K562 (cell line): Measurements from ENCODE around the gene PIKFYVE. TPM values are rescaled to one million over a fixed set of nuclear protein-coding genes. Genes with fewer than 3 reads are reported as not detected.
A peak's percentile ranks its signal among the peaks of the same experiment; 100 is the strongest.

Source experiments
- ATAC-seq: fragments of 200-7000 bp; cut with Tn5 transposase; 3 replicates; pipeline ENCODE4 v1.9.1; 2020; ENCODE audit warnings: moderate library complexity
- BruUV-seq: library from RNA; stranded (reverse); fragments of 400-500 nt; replicated peaks from 2 replicates; lab custom pipeline; 2021; lab: Mats Ljungman, UMichigan
- CTCF ChIA-PET: fragments of 300-600 bp; formaldehyde crosslinking; extraction: SDS; loops from one replicate; lab custom pipeline; 2021; ENCODE audit warnings: low intra/inter-chr PET ratio; lab: Yijun Ruan, JAX
- POLR2A ChIA-PET: fragments of 300-600, 350-650 bp; sonication (Branson Sonifier 250); formaldehyde crosslinking; extraction: SDS; loops from one replicate; lab custom pipeline; 2021; ENCODE audit warnings: antibody characterized with exemption, inconsistent platforms; lab: Yijun Ruan, JAX
- DNase-seq, 4 experiments: peaks; one replicate each; pipeline versions ENCODE4 v3.0.0 to v3.0.0-alpha.2; 2011 to 2018; ENCODE audit warnings: low spot score in 3 of 4, mixed read lengths in 3 of 4; ENCODE audit errors: extremely low read depth in 1 of 4
- FAIRE-seq: peaks from 2 replicates; lab custom pipeline; 2011; peaks lifted over from hg19 to GRCh38; lab: Jason Lieb, UNC
- H2AFZ ChIP-seq: 2 replicates; pipeline ENCODE4 v1.6.0; 2011; ENCODE audit warnings: low read depth, low read length, control low read depth, inconsistent platforms
- H3K27ac ChIP-seq: fragments of 200-600 bp; 3 replicates; pipeline ENCODE4 v1.8.0; 2011; ENCODE audit warnings: low read depth, mild to moderate bottlenecking, control low read depth, inconsistent platforms, low read length, moderate library complexity, mixed read lengths; ENCODE audit errors: extremely low read depth
- H3K27me3 ChIP-seq, 2 experiments: fragments of 300-600 bp in 1 of 2; 2 replicates in 1 of 2; 3 replicates in 1 of 2; pipeline versions ENCODE4 v1.6.0 to v1.8.0; 2011; ENCODE audit warnings: inconsistent platforms in 2 of 2, low read length in 2 of 2, mild to moderate bottlenecking in 1 of 2, mixed read lengths in 1 of 2, moderate library complexity in 1 of 2; ENCODE audit not compliant: control insufficient read depth in 2 of 2, insufficient read depth in 2 of 2
- H3K36me3 ChIP-seq: fragments of 300-600 bp; 3 replicates; pipeline ENCODE4 v1.8.0; 2011; ENCODE audit warnings: mild to moderate bottlenecking, low read length, inconsistent platforms; ENCODE audit not compliant: control insufficient read depth, insufficient read depth
- H3K4me1 ChIP-seq, 2 experiments: fragments of 200-600 bp in 1 of 2; replicated peaks in 1 of 2; 2 replicates in 1 of 2; 3 replicates in 1 of 2; pipeline versions ENCODE4 v1.5.1 to v1.8.0; 2011; ENCODE audit warnings: inconsistent platforms in 2 of 2, low read length in 2 of 2, mild to moderate bottlenecking in 1 of 2, mixed read lengths in 1 of 2, moderate library complexity in 1 of 2; ENCODE audit not compliant: control insufficient read depth in 2 of 2, insufficient read depth in 2 of 2
- H3K4me2 ChIP-seq: 2 replicates; pipeline ENCODE4 v1.6.1; 2011; ENCODE audit warnings: low read length, control low read depth, inconsistent platforms, mixed read lengths; ENCODE audit not compliant: insufficient read depth
- H3K4me3 ChIP-seq: fragments of 200-600 bp; sonication (generic), shearing (Covaris generic); 2 replicates; pipeline ENCODE4 v1.5.1; 2016; ENCODE audit warnings: control low read depth, inconsistent platforms
- H3K79me2 ChIP-seq: fragments of 200-600 bp; 3 replicates; pipeline ENCODE4 v1.8.0; 2011; ENCODE audit warnings: low read length, inconsistent platforms; ENCODE audit not compliant: control insufficient read depth, insufficient read depth
- H3K9ac ChIP-seq, 2 experiments: 2 replicates each; pipeline versions ENCODE4 v1.6.0 to v1.6.1; 2011; ENCODE audit warnings: low read depth in 2 of 2, low read length in 2 of 2, control low read depth in 1 of 2, inconsistent platforms in 1 of 2, mild to moderate bottlenecking in 1 of 2, mixed read lengths in 1 of 2; ENCODE audit not compliant: insufficient read depth in 1 of 2
- H3K9me1 ChIP-seq: one replicate; pipeline ENCODE4 v1.6.0; 2011; ENCODE audit warnings: inconsistent platforms, mild to moderate bottlenecking, low read length, moderate library complexity; ENCODE audit not compliant: control insufficient read depth, insufficient read depth
- H3K9me3 ChIP-seq: replicated peaks from 2 replicates; pipeline ENCODE4 v1.5.1; 2011; ENCODE audit warnings: low read depth, low read length, inconsistent platforms; ENCODE audit not compliant: control insufficient read depth, insufficient read depth
- H4K20me1 ChIP-seq: replicated peaks from 2 replicates; pipeline ENCODE4 v1.6.1; 2011; ENCODE audit warnings: low read length, inconsistent platforms, mixed read lengths; ENCODE audit not compliant: control insufficient read depth, insufficient read depth
- E2F3 ChIP-seq: fragments of 250-450 bp; sonication (Bioruptor Pico); IDR thresholded peaks from 2 replicates; pipeline ENCODE4 v1.4.0; 2020; ENCODE audit warnings: mild to moderate bottlenecking
- MEIS2 ChIP-seq: fragments of 450-650 bp; IDR thresholded peaks from 2 replicates; pipeline ENCODE4 v1.6.1; 2014; ENCODE audit warnings: mild to moderate bottlenecking; ENCODE audit not compliant: partially characterized antibody
- SMC3 ChIP-seq: conservative IDR thresholded peaks from 2 replicates; pipeline ENCODE4 v1.6.1; 2011; ENCODE audit warnings: low read depth, low read length, improper control_type of control experiment; ENCODE audit not compliant: insufficient read depth
- WGBS: fragments of 100-300 bp; shearing (Covaris generic); methylation state at CpG from one replicate; pipeline ENCODE4 v1.1.6; 2016; ENCODE audit warnings: low coverage, mixed read lengths; ENCODE audit not compliant: insufficient coverage; ENCODE audit errors: missing lambda C conversion rate; 5-methylcytosine and 5-hydroxymethylcytosine counted together
- in situ Hi-C: fragments of 300-500 bp; cut with MboI; formaldehyde crosslinking; loops from 4 replicates; pipeline ENCODE4 v1.15.0; 2018; ENCODE audit warnings: inconsistent platforms, mixed read lengths
- intact Hi-C: fragments of 100-400 bp; cut with micrococcal nuclease; formaldehyde crosslinking; loops from 2 replicates; pipeline ENCODE4 v1.14.2; 2022
- polyA plus RNA-seq, 8 experiments: library from polyadenylated mRNA; depleted of rRNA in 4 of 8; stranded (reverse) in 5 of 8; unstranded in 3 of 8; fragments of >200 nt; fragmentation: Nextera tagmentation in 2 of 8; fragmentation: Illumina TruSeq in 1 of 8; extraction: Ambion mirVana in 2 of 8; extraction: Trizol in 1 of 8; gene quantifications; 2 replicates each; pipeline versions ENCODE4 v1.2.1 to v1.2.3, GENCODE V29; 2011 to 2014; ENCODE audit warnings: inconsistent platforms in 1 of 8, missing spikeins in 1 of 8
- total RNA-seq, 7 experiments: library from RNA; depleted of rRNA in 6 of 7; stranded (reverse); fragments of >200 nt in 6 of 7; fragmentation: Illumina TruSeq in 2 of 7; extraction: Trizol in 2 of 7; gene quantifications; 2 replicates each; pipeline versions ENCODE4 v1.2.1 to v1.2.3, GENCODE V29; 2011 to 2021; ENCODE audit warnings: low replicate concordance in 1 of 7
- TF ChIP-seq, protein P1 (sequence below): fragments of 250-450 bp; sonication (Bioruptor Pico); IDR thresholded peaks from 2 replicates; pipeline ENCODE4 v1.8.0; 2021; ENCODE audit warnings: borderline replicate concordance, mild to moderate bottlenecking, moderate library complexity; ENCODE audit not compliant: poor library complexity, severe bottlenecking
- TF ChIP-seq, protein P2 (sequence below), 3 experiments: IDR thresholded peaks in 2 of 3; conservative IDR thresholded peaks in 1 of 3; 2 replicates each; pipeline ENCODE4 v1.5.1; 2011 to 2012; ENCODE audit warnings: low read length in 3 of 3, mild to moderate bottlenecking in 3 of 3, control low read depth in 2 of 3, improper control_type of control experiment in 1 of 3, inconsistent platforms in 1 of 3, low read depth in 1 of 3, mixed read lengths in 1 of 3, moderate library complexity in 1 of 3; ENCODE audit not compliant: insufficient read depth in 2 of 3
- TF ChIP-seq, protein P3 (sequence below): fragments of 450-650 bp; formaldehyde crosslinking; IDR thresholded peaks from 2 replicates; pipeline ENCODE4 v1.4.0; 2020; ENCODE audit warnings: mild to moderate bottlenecking, moderate library complexity
- TF ChIP-seq, protein P4 (sequence below): conservative IDR thresholded peaks from 2 replicates; pipeline ENCODE4 v1.6.1; 2011; ENCODE audit warnings: low read depth, mild to moderate bottlenecking, low read length; ENCODE audit not compliant: control insufficient read depth
- TF ChIP-seq, protein P5 (sequence below): IDR thresholded peaks from 2 replicates; pipeline ENCODE4 v1.6.1; 2012; ENCODE audit warnings: low read depth, low read length, improper control_type of control experiment, borderline replicate concordance
- TF ChIP-seq, protein P6 (sequence below), 2 experiments: IDR thresholded peaks in 1 of 2; conservative IDR thresholded peaks in 1 of 2; 2 replicates each; pipeline ENCODE4 v1.6.1; 2016; ENCODE audit warnings: low read depth in 2 of 2, mild to moderate bottlenecking in 1 of 2, missing compliant biosample characterization in 1 of 2, missing genetic modification characterization in 1 of 2, moderate library complexity in 1 of 2

The PIKFYVE gene
- total and polyA plus RNA-seq, 9 of the 15 experiments (the other 6 are each of a cell fraction or from before 2014, with no cell fraction given) = 3.6 to 25.6 (median 16.7) TPM

DNA sequence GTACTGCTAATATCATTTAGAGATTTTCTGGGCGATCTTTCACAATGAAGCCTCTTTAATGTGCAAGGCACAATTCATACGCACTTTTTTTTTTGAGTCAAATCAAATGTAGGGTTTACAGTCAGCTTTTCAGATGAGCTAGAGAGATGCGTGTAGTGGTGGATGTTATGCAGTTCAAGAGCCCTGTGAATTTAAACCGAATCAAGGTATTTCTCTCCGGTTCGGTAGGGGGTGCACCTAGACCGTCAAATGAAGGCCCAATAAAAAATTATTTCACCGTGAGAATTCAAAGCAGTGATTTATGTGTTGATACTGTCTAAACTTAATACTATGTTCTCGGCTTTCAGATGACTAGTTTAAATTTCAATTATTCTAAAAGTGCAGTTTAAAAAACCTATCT lies 141.6 kb downstream of the PIKFYVE start:
- peak; percentile 27 to 34 (median 32) for DNase-seq
- FAIRE-seq = no peak
- intact Hi-C loops = loop anchor here (10.0 kb wide), 1 partner anchor 1017 kb away; the partner anchor contains the start of gene MAP2
- peaks cover 2 to 12% of the 10 kb centered on the region in 2 experiments; a peak in 3 of 5 replicates for H3K27me3 ChIP-seq
- no peak overlapping the region for H3K9ac ChIP-seq
- H3K4me1 ChIP-seq = peaks cover 0 to 9% of the 10 kb centered on the region in 2 experiments; a peak in 2 of 5 replicates
- H3K79me2 ChIP-seq = no peaks in the 10 kb centered on the region
- H2AFZ ChIP-seq = no peak overlapping the region
- WGBS = 3% methylated on average over 9 of the region's 9 CpGs
- H3K36me3 ChIP-seq = no peaks in the 10 kb centered on the region
- no peaks in the 10 kb centered on the region for H3K9me3 ChIP-seq
- ChIA-PET CTCF (no interaction called here), POLR2A (interaction anchor here (0.6 to 0.8 kb wide), 3 partner anchors 436 to 904 kb away, joined by 3 read pairs; no protein-coding TSS in a partner anchor)
- ATAC-seq = peak; percentile 86
- no peaks in the 10 kb centered on the region for H4K20me1 ChIP-seq
- in situ Hi-C loops = loop anchor here (10.0 to 25.0 kb wide), 2 partner anchors 805 to 1557 kb away; no protein-coding TSS in a partner anchor
- no TSS peak for BruUV-seq
- H3K4me2 ChIP-seq = no peak overlapping the region
- H3K9me1 ChIP-seq = no peaks in the 10 kb centered on the region
- H3K27ac ChIP-seq = no peak overlapping the region
- no peak overlapping the region for H3K4me3 ChIP-seq
- peak; percentile 62; the same call in 1 of the 2 replicates for TF ChIP-seq SMC3
- TF ChIP-seq, protein P1, sequence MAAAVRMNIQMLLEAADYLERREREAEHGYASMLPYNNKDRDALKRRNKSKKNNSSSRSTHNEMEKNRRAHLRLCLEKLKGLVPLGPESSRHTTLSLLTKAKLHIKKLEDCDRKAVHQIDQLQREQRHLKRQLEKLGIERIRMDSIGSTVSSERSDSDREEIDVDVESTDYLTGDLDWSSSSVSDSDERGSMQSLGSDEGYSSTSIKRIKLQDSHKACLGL = no peak
- no peak for TF ChIP-seq E2F3 (CRISPR knock-in tag)
- TF ChIP-seq, protein P2, sequence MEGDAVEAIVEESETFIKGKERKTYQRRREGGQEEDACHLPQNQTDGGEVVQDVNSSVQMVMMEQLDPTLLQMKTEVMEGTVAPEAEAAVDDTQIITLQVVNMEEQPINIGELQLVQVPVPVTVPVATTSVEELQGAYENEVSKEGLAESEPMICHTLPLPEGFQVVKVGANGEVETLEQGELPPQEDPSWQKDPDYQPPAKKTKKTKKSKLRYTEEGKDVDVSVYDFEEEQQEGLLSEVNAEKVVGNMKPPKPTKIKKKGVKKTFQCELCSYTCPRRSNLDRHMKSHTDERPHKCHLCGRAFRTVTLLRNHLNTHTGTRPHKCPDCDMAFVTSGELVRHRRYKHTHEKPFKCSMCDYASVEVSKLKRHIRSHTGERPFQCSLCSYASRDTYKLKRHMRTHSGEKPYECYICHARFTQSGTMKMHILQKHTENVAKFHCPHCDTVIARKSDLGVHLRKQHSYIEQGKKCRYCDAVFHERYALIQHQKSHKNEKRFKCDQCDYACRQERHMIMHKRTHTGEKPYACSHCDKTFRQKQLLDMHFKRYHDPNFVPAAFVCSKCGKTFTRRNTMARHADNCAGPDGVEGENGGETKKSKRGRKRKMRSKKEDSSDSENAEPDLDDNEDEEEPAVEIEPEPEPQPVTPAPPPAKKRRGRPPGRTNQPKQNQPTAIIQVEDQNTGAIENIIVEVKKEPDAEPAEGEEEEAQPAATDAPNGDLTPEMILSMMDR (IDR thresholded peaks at IDR 0.05 in 2 of 3, conservative IDR thresholded peaks at IDR 0.05 in 1 of 3; ENCODE audit: insufficient read depth in 2 of 3, low read depth in 1 of 3, low read length in 3 of 3) = peak; percentile 48 to 75 (median 52); a peak in 4 of 6 replicates
- TF ChIP-seq, protein P3, sequence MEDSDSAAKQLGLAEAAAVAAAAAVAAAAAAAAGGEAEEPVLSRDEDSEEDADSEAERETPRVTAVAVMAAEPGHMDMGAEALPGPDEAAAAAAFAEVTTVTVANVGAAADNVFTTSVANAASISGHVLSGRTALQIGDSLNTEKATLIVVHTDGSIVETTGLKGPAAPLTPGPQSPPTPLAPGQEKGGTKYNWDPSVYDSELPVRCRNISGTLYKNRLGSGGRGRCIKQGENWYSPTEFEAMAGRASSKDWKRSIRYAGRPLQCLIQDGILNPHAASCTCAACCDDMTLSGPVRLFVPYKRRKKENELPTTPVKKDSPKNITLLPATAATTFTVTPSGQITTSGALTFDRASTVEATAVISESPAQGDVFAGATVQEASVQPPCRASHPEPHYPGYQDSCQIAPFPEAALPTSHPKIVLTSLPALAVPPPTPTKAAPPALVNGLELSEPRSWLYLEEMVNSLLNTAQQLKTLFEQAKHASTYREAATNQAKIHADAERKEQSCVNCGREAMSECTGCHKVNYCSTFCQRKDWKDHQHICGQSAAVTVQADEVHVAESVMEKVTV (CRISPR knock-in tag) = peak; percentile 67
- peak; percentile 28 for TF ChIP-seq MEIS2
- TF ChIP-seq, protein P4, sequence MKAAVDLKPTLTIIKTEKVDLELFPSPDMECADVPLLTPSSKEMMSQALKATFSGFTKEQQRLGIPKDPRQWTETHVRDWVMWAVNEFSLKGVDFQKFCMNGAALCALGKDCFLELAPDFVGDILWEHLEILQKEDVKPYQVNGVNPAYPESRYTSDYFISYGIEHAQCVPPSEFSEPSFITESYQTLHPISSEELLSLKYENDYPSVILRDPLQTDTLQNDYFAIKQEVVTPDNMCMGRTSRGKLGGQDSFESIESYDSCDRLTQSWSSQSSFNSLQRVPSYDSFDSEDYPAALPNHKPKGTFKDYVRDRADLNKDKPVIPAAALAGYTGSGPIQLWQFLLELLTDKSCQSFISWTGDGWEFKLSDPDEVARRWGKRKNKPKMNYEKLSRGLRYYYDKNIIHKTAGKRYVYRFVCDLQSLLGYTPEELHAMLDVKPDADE = no peak
- TF ChIP-seq, protein P5, sequence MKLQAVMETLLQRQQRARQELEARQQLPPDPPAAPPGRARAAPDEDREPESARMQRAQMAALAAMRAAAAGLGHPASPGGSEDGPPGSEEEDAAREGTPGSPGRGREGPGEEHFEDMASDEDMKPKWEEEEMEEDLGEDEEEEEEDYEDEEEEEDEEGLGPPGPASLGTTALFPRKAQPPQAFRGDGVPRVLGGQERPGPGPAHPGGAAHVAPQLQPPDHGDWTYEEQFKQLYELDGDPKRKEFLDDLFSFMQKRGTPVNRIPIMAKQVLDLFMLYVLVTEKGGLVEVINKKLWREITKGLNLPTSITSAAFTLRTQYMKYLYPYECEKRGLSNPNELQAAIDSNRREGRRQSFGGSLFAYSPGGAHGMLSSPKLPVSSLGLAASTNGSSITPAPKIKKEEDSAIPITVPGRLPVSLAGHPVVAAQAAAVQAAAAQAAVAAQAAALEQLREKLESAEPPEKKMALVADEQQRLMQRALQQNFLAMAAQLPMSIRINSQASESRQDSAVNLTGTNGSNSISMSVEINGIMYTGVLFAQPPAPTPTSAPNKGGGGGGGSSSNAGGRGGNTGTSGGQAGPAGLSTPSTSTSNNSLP = peak; percentile 65; the same call in 1 of the 2 replicates
- TF ChIP-seq, protein P6, sequence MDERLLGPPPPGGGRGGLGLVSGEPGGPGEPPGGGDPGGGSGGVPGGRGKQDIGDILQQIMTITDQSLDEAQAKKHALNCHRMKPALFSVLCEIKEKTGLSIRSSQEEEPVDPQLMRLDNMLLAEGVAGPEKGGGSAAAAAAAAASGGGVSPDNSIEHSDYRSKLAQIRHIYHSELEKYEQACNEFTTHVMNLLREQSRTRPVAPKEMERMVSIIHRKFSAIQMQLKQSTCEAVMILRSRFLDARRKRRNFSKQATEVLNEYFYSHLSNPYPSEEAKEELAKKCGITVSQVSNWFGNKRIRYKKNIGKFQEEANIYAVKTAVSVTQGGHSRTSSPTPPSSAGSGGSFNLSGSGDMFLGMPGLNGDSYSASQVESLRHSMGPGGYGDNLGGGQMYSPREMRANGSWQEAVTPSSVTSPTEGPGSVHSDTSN (CRISPR knock-in tag; IDR thresholded peaks at IDR 0.05; ENCODE audit: low read depth) = no peak
- TF ChIP-seq, protein P6 (tag; conservative IDR thresholded peaks at IDR 0.05; ENCODE audit: low read depth) = peak; percentile 65
